ENCODE results near the gene NR5A2. TPM values are rescaled to one million over a fixed set of nuclear protein-coding genes. Genes with fewer than 3 reads are reported as not detected.

NR5A2 gene
- total and polyA plus RNA-seq, 5 donors, result 0.32 to 0.58 (median 0.52) TPM

- Histone ChIP-seq H3K27ac (ENCODE audit: low read length) (no peak overlapping the region), H3K27me3 (ENCODE audit: control insufficient read depth, insufficient read depth) (no peaks in the 10 kb centered on the region), H3K4me3 (ENCODE audit: low read length) (no peak overlapping the region), H3K4me1 (ENCODE audit: control insufficient read depth, insufficient read depth, low read length) (no peaks in the 10 kb centered on the region), H3K9me3 (ENCODE audit: control insufficient read depth, low read length) (no peaks in the 10 kb centered on the region)
- ATAC-seq (no peak), DNase-seq (no peak)
- 30% methylated on average over 11 of the region's 11 CpGs for WGBS
- intact Hi-C loops (cut with DNase I), result no loop called here
Observed at GRCh38 chr1:200226268-200226968, 198.9 kb downstream of the NR5A2 start.

DNA sequence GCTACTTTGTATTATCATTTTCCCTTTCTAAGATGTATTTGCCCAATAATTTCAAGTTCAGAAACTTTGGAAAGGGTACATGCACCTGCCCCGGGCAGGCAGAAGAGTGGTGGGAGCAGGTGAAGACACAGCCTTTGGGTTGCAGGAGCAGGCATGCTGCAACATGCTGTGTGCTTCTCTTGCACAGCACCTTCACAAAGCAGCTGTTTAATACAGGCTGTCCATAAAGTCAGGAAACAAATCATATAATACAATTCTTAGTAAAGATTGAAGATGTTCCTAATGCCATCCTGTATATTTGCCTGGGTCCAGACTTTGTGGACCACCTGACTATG is 199.4 kb downstream of the NR5A2 start:
- 79% methylated on average over 1 of the region's 1 CpG for WGBS
- H3K27me3 ChIP-seq (ENCODE audit: control insufficient read depth, insufficient read depth), result no peaks in the 10 kb centered on the region
- H3K4me1 ChIP-seq (ENCODE audit: control insufficient read depth, insufficient read depth, low read length), result no peaks in the 10 kb centered on the region
- intact Hi-C loops (cut with DNase I), result no loop called here
- no peak for DNase-seq
- ATAC-seq, result no peak
- no peaks in the 10 kb centered on the region for H3K9me3 ChIP-seq (ENCODE audit: control insufficient read depth, low read length)
- H3K4me3 ChIP-seq (ENCODE audit: low read length), result no peak overlapping the region
- H3K27ac ChIP-seq (ENCODE audit: low read length), result no peak overlapping the region

Measured in right cardiac atrium (tissue), 5 donors.